Activated T-cell treated with anti-CD3 and anti-CD28 coated beads, Interleukin-2, amount 50 U/mL, for 4 hours (primary cell): ENCODE results near the gene RAMP1. TPM values are rescaled to one million over a fixed set of nuclear protein-coding genes. Genes with fewer than 3 reads are reported as not detected.

Source experiments
- ATAC-seq, 2 donors: fragments of 200-7000 bp; cut with Tn5 transposase; one replicate each; pipeline ENCODE4 v1.10.0; 2021
- DNase-seq: peaks from one replicate; pipeline ENCODE4 v3.0.0-alpha.2; 2020
- H3K27me3 Mint-ChIP-seq: one replicate; pipeline ENCODE4 v1.8.0; 2021; ENCODE audit warnings: low read depth, mixed read lengths
- H3K36me3 Mint-ChIP-seq: one replicate; pipeline ENCODE4 v1.8.0; 2022; ENCODE audit warnings: mixed read lengths; ENCODE audit not compliant: insufficient read depth
- H3K4me1 Mint-ChIP-seq: one replicate; pipeline ENCODE4 v1.8.0; 2021; ENCODE audit warnings: low read depth, mixed read lengths
- H3K4me3 Mint-ChIP-seq: one replicate; pipeline ENCODE4 v1.8.0; 2021; ENCODE audit warnings: mild to moderate bottlenecking, moderate library complexity, mixed read lengths
- H3K9me3 Mint-ChIP-seq: one replicate; pipeline ENCODE4 v1.8.0; 2021; ENCODE audit warnings: mixed read lengths
- total RNA-seq, 3 donors: library from RNA; stranded (reverse); gene quantifications; one replicate each; pipeline ENCODE4 v1.2.1, GENCODE V29; 2021

Gene RAMP1
- total RNA-seq, 3 donors from 2014 or later = 0.43 to 0.53 (median 0.46) TPM

- Mint-ChIP-seq H3K9me3 (peaks cover 3% of the 10 kb centered on the region), H3K4me3 (no peak overlapping the region), H3K4me1 (peaks cover 6% of the 10 kb centered on the region), H3K27me3 (peaks cover 4% of the 10 kb centered on the region), H3K36me3 (no peaks in the 10 kb centered on the region)
- no peak for DNase-seq
- no peak for ATAC-seq
Observed at GRCh38 chr2:237876951-237877491, 17.6 kb downstream of the RAMP1 start.

- Mint-ChIP-seq H3K4me1 (peaks cover 6% of the 10 kb centered on the region), H3K27me3 (peaks cover 4% of the 10 kb centered on the region), H3K9me3 (peaks cover 3% of the 10 kb centered on the region), H3K36me3 (no peaks in the 10 kb centered on the region), H3K4me3 (no peak overlapping the region)
- ATAC-seq (no peak), DNase-seq (no peak)
Observed at GRCh38 chr2:237877576-237878307, 18.3 kb downstream of the RAMP1 start.

GRCh38 chr2:237878321-237879057 is 19.1 kb downstream of the RAMP1 start:
- no peak for DNase-seq
- Mint-ChIP-seq H3K4me1 (peaks cover 4% of the 10 kb centered on the region), H3K4me3 (no peak overlapping the region), H3K36me3 (no peaks in the 10 kb centered on the region), H3K27me3 (peaks cover 4% of the 10 kb centered on the region), H3K9me3 (peaks cover 3% of the 10 kb centered on the region)
- no peak for ATAC-seq

- H3K36me3 Mint-ChIP-seq = no peaks in the 10 kb centered on the region
- H3K27me3 Mint-ChIP-seq = no peaks in the 10 kb centered on the region
- peaks cover under 1% of the 10 kb centered on the region for H3K4me1 Mint-ChIP-seq
- H3K4me3 Mint-ChIP-seq = no peak overlapping the region
- no peak for ATAC-seq
- no peak for DNase-seq
- peaks cover 3% of the 10 kb centered on the region for H3K9me3 Mint-ChIP-seq
Observed at GRCh38 chr2:237879058-237879430, 19.6 kb downstream of the RAMP1 start.

GRCh38 chr2:237879991-237880560 is 20.7 kb downstream of the RAMP1 start:
- ATAC-seq (no peak), DNase-seq (no peak)
- H3K27me3 Mint-ChIP-seq = no peaks in the 10 kb centered on the region
- no peaks in the 10 kb centered on the region for H3K36me3 Mint-ChIP-seq
- no peak overlapping the region for H3K4me3 Mint-ChIP-seq
- H3K9me3 Mint-ChIP-seq = peaks cover 3% of the 10 kb centered on the region
- no peaks in the 10 kb centered on the region for H3K4me1 Mint-ChIP-seq

- DNase-seq (no peak), ATAC-seq (no peak)
Observed at GRCh38 chr2:237882510-237883481, 23.4 kb downstream of the RAMP1 start.

GRCh38 chr2:237883951-237884446 is 24.6 kb downstream of the RAMP1 start:
- H3K27me3 Mint-ChIP-seq = no peaks in the 10 kb centered on the region
- DNase-seq = no peak
- H3K4me1 Mint-ChIP-seq = no peaks in the 10 kb centered on the region
- H3K4me3 Mint-ChIP-seq = no peak overlapping the region
- ATAC-seq = no peak
- H3K36me3 Mint-ChIP-seq = no peaks in the 10 kb centered on the region
- peaks cover 3% of the 10 kb centered on the region for H3K9me3 Mint-ChIP-seq

More at GRCh38 chr2:237882510-237883481, 23.4 kb downstream of the RAMP1 start:
- H3K4me3 Mint-ChIP-seq = no peak overlapping the region
- peaks cover 3% of the 10 kb centered on the region for H3K9me3 Mint-ChIP-seq
- no peaks in the 10 kb centered on the region for H3K27me3 Mint-ChIP-seq
- no peaks in the 10 kb centered on the region for H3K36me3 Mint-ChIP-seq
- no peaks in the 10 kb centered on the region for H3K4me1 Mint-ChIP-seq

- ATAC-seq (no peak), DNase-seq (no peak)
- no peaks in the 10 kb centered on the region for H3K36me3 Mint-ChIP-seq
- no peaks in the 10 kb centered on the region for H3K27me3 Mint-ChIP-seq
- H3K4me1 Mint-ChIP-seq = no peaks in the 10 kb centered on the region
- H3K4me3 Mint-ChIP-seq = no peak overlapping the region
- H3K9me3 Mint-ChIP-seq = peaks cover 3% of the 10 kb centered on the region
Observed at GRCh38 chr2:237884681-237885080, 25.3 kb downstream of the RAMP1 start.

GRCh38 chr2:237885111-237885930 is 25.9 kb downstream of the RAMP1 start:
- Mint-ChIP-seq H3K27me3 (no peaks in the 10 kb centered on the region), H3K4me1 (no peaks in the 10 kb centered on the region), H3K4me3 (no peak overlapping the region), H3K9me3 (peaks cover 3% of the 10 kb centered on the region), H3K36me3 (no peaks in the 10 kb centered on the region)
- ATAC-seq = no peak
- DNase-seq = no peak

GRCh38 chr2:237885931-237886684 is 26.7 kb downstream of the RAMP1 start:
- Mint-ChIP-seq H3K36me3 (no peaks in the 10 kb centered on the region), H3K9me3 (peaks cover under 1% of the 10 kb centered on the region), H3K4me1 (no peaks in the 10 kb centered on the region), H3K4me3 (no peak overlapping the region), H3K27me3 (no peaks in the 10 kb centered on the region)
- no peak for DNase-seq
- no peak for ATAC-seq

- no peaks in the 10 kb centered on the region for H3K4me1 Mint-ChIP-seq
- no peak for DNase-seq
- H3K36me3 Mint-ChIP-seq = no peaks in the 10 kb centered on the region
- H3K27me3 Mint-ChIP-seq = no peaks in the 10 kb centered on the region
- no peak overlapping the region for H3K4me3 Mint-ChIP-seq
- H3K9me3 Mint-ChIP-seq = no peaks in the 10 kb centered on the region
- no peak for ATAC-seq
Observed at GRCh38 chr2:237886685-237887481, 27.5 kb downstream of the RAMP1 start.

GRCh38 chr2:237888389-237888788 is 29.0 kb downstream of the RAMP1 start:
- Mint-ChIP-seq H3K9me3 (no peaks in the 10 kb centered on the region), H3K4me3 (no peak overlapping the region), H3K4me1 (peaks cover 10% of the 10 kb centered on the region), H3K27me3 (no peaks in the 10 kb centered on the region), H3K36me3 (no peaks in the 10 kb centered on the region)
- ATAC-seq (no peak), DNase-seq (no peak)
